ENCODE results near the gene TGFBR3. TPM values are rescaled to one million over a fixed set of nuclear protein-coding genes. Genes with fewer than 3 reads are reported as not detected.

The TGFBR3 gene
- total and polyA plus RNA-seq, 10 donors, result 5.2 to 254 (median 166) TPM

DNA sequence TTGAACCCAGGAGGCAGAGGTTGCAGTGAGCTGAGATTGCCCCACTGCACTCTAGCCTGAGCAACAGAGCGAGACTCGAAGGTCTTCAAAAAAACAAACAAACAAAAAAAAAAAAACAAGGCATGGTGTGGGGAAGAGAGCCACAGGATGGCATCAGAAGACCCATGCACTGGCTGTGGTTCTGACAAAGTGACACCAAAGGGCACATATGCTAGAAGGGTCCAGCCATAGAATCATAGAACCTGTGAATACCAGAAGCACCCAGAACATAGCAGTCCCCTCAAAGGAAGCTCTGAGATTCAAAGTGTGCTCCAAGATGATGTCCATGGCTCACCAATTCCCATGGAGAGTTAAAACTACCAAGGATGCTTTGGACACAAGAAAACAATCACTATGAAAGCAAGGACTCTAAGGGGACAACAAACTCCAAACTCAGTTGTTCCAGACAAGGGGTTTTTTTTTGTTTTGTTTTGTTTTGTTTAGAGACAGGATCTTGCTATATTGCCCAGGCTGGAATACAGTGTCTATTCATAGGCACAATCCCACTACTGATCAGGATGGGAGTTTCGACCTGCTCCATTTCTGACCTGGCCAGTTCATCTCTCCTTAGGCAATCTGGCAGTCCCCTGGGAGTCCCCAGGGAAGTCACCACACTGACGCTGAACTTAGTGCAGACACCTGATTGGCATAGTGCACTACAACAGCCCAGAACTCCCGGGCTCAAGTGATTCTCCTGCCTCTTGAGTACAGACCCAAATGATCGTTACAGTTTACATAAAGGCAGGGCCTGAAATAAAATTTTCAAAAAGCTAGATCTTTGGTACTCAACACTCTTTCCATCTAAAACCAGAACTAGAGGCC is 56.4 kb downstream of the TGFBR3 start:
- peak overlapping the region in 4 of 8 donors; percentile 11 to 68 (median 49) for H3K27ac ChIP-seq
- H3K9me3 ChIP-seq, result no peaks in the 10 kb centered on the region
- intact Hi-C loops (cut with DNase I; ENCODE audit: low total_unique reads), result no loop called here
- H3K4me3 ChIP-seq, result no peak overlapping the region
- 79 to 88% (median 84%) methylated on average over 6 of the region's 6 CpGs for WGBS, 5 donors
- H3K27me3 ChIP-seq (replicated peaks in 1 of 7), result no peaks in the 10 kb centered on the region
- peaks cover 8 to 74% (median 34%) of the 10 kb centered on the region in 6 donors for H3K4me1 ChIP-seq
- H3K36me3 ChIP-seq, result no peaks in the 10 kb centered on the region
- no peak for DNase-seq
- TF ChIP-seq CTCF (IDR thresholded peaks at IDR 0.05 in 8 of 11, conservative IDR thresholded peaks at IDR 0.05 in 3 of 11) (no peak), POLR2AphosphoS5 (IDR thresholded peaks at IDR 0.05) (no peak), POLR2A (IDR thresholded peaks at IDR 0.05) (no peak)

- 68 to 83% (median 76%) methylated on average over 9 of the region's 9 CpGs for WGBS, 5 donors
- H3K27ac ChIP-seq, result peak overlapping the region in 5 of 8 donors; percentile 7 to 58 (median 48)
- intact Hi-C loops (cut with DNase I; ENCODE audit: low total_unique reads), result no loop called here
- H3K36me3 ChIP-seq, result no peaks in the 10 kb centered on the region
- TF ChIP-seq CTCF (IDR thresholded peaks at IDR 0.05 in 8 of 11, conservative IDR thresholded peaks at IDR 0.05 in 3 of 11) (no peak), POLR2A (IDR thresholded peaks at IDR 0.05) (no peak), POLR2AphosphoS5 (IDR thresholded peaks at IDR 0.05) (no peak)
- H3K27me3 ChIP-seq (replicated peaks in 1 of 7), result no peaks in the 10 kb centered on the region
- H3K4me1 ChIP-seq, result peaks cover 8 to 76% (median 34%) of the 10 kb centered on the region in 6 donors
- H3K9me3 ChIP-seq, result no peaks in the 10 kb centered on the region
- no peak overlapping the region for H3K4me3 ChIP-seq
- DNase-seq, result no peak
Measured at GRCh38 chr1:91828583-91829281, 57.2 kb downstream of the TGFBR3 start.

DNA sequence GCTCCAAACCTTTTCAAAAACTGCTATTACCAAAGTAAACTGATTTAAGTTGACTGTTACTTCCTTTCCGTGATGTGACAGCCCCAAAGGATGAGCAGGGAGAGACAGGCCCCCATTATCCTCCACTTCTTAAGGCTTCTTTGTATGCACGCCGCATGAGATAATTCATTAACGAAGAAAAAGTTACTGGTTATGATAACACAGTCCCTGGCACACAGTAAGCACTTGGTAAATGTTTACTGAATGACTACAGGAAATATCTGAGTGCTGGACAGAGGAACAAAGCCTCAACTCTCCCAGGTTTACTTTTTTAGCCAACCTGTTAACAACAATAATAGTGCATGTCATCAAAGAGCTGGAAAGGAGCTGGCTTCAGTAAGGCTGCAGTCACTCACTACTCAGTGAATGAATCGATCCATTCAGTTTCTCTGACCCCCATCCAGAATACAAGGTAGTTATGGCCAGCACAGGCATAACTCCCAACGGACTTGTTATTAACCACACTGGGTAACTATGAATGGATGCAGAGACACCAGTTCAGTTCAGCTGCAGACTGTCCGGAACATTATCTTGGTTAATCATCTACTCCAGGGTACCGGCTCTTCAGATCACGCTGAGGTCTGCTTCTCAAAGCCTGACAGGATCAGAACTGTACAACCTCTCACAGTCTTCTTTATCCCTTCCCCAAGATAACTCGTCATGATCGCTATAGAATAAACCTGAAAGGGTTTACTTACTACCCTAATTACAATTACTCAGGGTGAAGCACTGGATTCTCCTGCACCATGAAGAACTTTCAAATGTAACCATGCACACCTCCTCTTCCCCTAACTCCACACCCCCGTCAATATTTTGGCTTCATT is 58.3 kb downstream of the TGFBR3 start:
- Histone ChIP-seq H3K4me1 (peaks cover 8 to 78% (median 34%) of the 10 kb centered on the region in 6 donors), H3K4me3 (no peak overlapping the region), H3K9me3 (no peaks in the 10 kb centered on the region), H3K27me3 (replicated peaks in 1 of 7) (no peaks in the 10 kb centered on the region), H3K36me3 (no peaks in the 10 kb centered on the region), H3K27ac (peak overlapping the region in 3 of 8 donors; percentile 7 to 58 (median 48))
- intact Hi-C loops (cut with DNase I; ENCODE audit: low total_unique reads), result no loop called here
- TF ChIP-seq POLR2AphosphoS5 (IDR thresholded peaks at IDR 0.05) (no peak), POLR2A (IDR thresholded peaks at IDR 0.05) (no peak), CTCF (IDR thresholded peaks at IDR 0.05 in 8 of 11, conservative IDR thresholded peaks at IDR 0.05 in 3 of 11) (no peak)
- WGBS, 5 donors, result 70 to 82% (median 80%) methylated on average over 12 of the region's 12 CpGs
- DNase-seq, result no peak
